ENCODE data around the gene TIMM13.
"Not testable (repeated sequence)": the region's sequence is repeated elsewhere in the genome, so short reads cannot be mapped to it uniquely, and the experiment has no call there.

The TIMM13 gene

GRCh38 chr19:2427429-2428320 lies at the start of gene TIMM13:
Gene TIMM13 (minus strand): TSS chr19:2427586. CDS start chr19:2427533, 53 bp downstream.
- DNase-seq, result peak; percentile 82 to 91

GRCh38 chr19:2476451-2477140 lies 49.2 kb upstream of the TIMM13 start:
- DNase-seq, result peak in 1 of 2 experiments; percentile 53

GRCh38 chr19:2475702-2476450 lies 48.5 kb upstream of the TIMM13 start, which contains the start of gene GADD45B:
Gene GADD45B (plus strand): TSS chr19:2476127. CDS start chr19:2476359, 232 bp downstream.
- DNase-seq, result peak; percentile 91 to 94

GRCh38 chr19:2475018-2475701 lies 47.8 kb upstream of the TIMM13 start:
- DNase-seq, result peak in 1 of 2 experiments; percentile 48

- peak; percentile 48 to 68 for DNase-seq
Observed at GRCh38 chr19:2474232-2475017, 47.0 kb upstream of the TIMM13 start.

GRCh38 chr19:2469915-2470200 lies 42.5 kb upstream of the TIMM13 start:
- DNase-seq, result not testable (repeated sequence)

- DNase-seq, result no peak
Observed at GRCh38 chr19:2469102-2469914, 41.9 kb upstream of the TIMM13 start.

GRCh38 chr19:2468596-2468995 lies 41.2 kb upstream of the TIMM13 start:
- no peak for DNase-seq

- DNase-seq, result no peak
Observed at GRCh38 chr19:2464389-2464788, 37.0 kb upstream of the TIMM13 start.

- not testable (repeated sequence) for DNase-seq
Observed at GRCh38 chr19:2463694-2464093, 36.3 kb upstream of the TIMM13 start.

GRCh38 chr19:2462635-2463421 lies 35.4 kb upstream of the TIMM13 start:
- peak; percentile 88 to 90 for DNase-seq

GRCh38 chr19:2461751-2462634 lies 34.6 kb upstream of the TIMM13 start:
- DNase-seq, result peak; percentile 69 to 70

- DNase-seq, result no peak
Observed at GRCh38 chr19:2460245-2460644, 32.9 kb upstream of the TIMM13 start.

- not testable (repeated sequence) for DNase-seq
Observed at GRCh38 chr19:2458776-2459175, 31.4 kb upstream of the TIMM13 start.

GRCh38 chr19:2458054-2458453 lies 30.7 kb upstream of the TIMM13 start:
- DNase-seq, result no peak

- no peak for DNase-seq
Observed at GRCh38 chr19:2457394-2458037, 30.1 kb upstream of the TIMM13 start.

GRCh38 chr19:2455851-2456570 lies 28.6 kb upstream of the TIMM13 start:
- DNase-seq, result no peak
